ENCODE measurements around the gene ACY1. TPM values are rescaled to one million over a fixed set of nuclear protein-coding genes. Genes with fewer than 3 reads are reported as not detected.

ACY1 gene
- total and polyA plus RNA-seq, 2 of the 13 experiments (the other 11 are each of a cell fraction or from before 2014, with no cell fraction given) = 113 to 162 TPM

GRCh38 chr3:51942603-51943450, 40.5 kb upstream of the ACY1 start (continued):
- TF ChIP-seq SNAPC4 (CRISPR knock-in tag; IDR thresholded peaks at IDR 0.05) = 0 out of 2 replicates have a peak, but pooled peaks have one; percentile 15
- TF ChIP-seq ZNF441 (CRISPR knock-in tag; IDR thresholded peaks at IDR 0.05; ENCODE audit: borderline replicate concordance) = no peak; the same call in 1 of the 2 replicates
- TF ChIP-seq DPF2 (CRISPR knock-in tag; IDR thresholded peaks at IDR 0.05; ENCODE audit: borderline replicate concordance, low read depth) = no peak
- TF ChIP-seq HNRNPL (IDR thresholded peaks at IDR 0.05; ENCODE audit: low read depth, low read length) = 0 out of 2 replicates have a peak, but pooled peaks have one; percentile 64
- 0 out of 2 replicates have a peak, but pooled peaks have one; percentile 11 for TF ChIP-seq ZHX1 (CRISPR knock-in tag; IDR thresholded peaks at IDR 0.05; ENCODE audit: low read depth)
- TF ChIP-seq ZNF280B (CRISPR knock-in tag; IDR thresholded peaks at IDR 0.05; ENCODE audit: borderline replicate concordance) = 0 out of 2 replicates have a peak, but pooled peaks have one; percentile 18
- no peak for TF ChIP-seq ZNF142 (CRISPR knock-in tag; IDR thresholded peaks at IDR 0.05)
- TF ChIP-seq MED1 (CRISPR knock-in tag; IDR thresholded peaks at IDR 0.05) = peak; percentile 47; the same call in 1 of the 2 replicates
- no peak for TF ChIP-seq ZMAT5 (CRISPR knock-in tag; IDR thresholded peaks at IDR 0.05; ENCODE audit: borderline replicate concordance, low read depth)
- TF ChIP-seq ZBTB38 (CRISPR knock-in tag; IDR thresholded peaks at IDR 0.05) = no peak; the same call in 1 of the 2 replicates

Data from HepG2 (cell line).